Ovary (tissue), 9 donors: ENCODE data around the gene NUP133. TPM values are rescaled to one million over a fixed set of nuclear protein-coding genes. Genes with fewer than 3 reads are reported as not detected.

Experiments used
- DNase-seq, 5 donors: peaks; one replicate each; pipeline ENCODE4 v3.0.0-alpha.2; 2019 to 2020
- H3K27ac ChIP-seq, 2 donors: fragments of 200-600 bp; one replicate each; pipeline versions ENCODE4 v1.5.1 to v1.8.0; 2019 to 2022
- H3K27me3 ChIP-seq: fragments of 200-600 bp; one replicate; pipeline ENCODE4 v1.8.0; 2022
- H3K36me3 ChIP-seq: fragments of 200-600 bp; sonication (generic); one replicate; pipeline ENCODE4 v1.5.1; 2019
- H3K4me1 ChIP-seq: one replicate; pipeline ENCODE4 v1.8.1; 2013; ENCODE audit warnings: mild to moderate bottlenecking, moderate library complexity; ENCODE audit not compliant: insufficient read depth
- H3K4me3 ChIP-seq: fragments of 200-600 bp; sonication (generic); one replicate; pipeline ENCODE4 v1.5.1; 2017
- H3K9me3 ChIP-seq, 2 donors: fragments of 200-600 bp in 1 of 2; sonication (generic) in 1 of 2; one replicate each; pipeline versions ENCODE4 v1.5.1 to v1.8.1; 2013 to 2019; ENCODE audit warnings: mild to moderate bottlenecking in 1 of 2, moderate library complexity in 1 of 2
- EP300 ChIP-seq: sonication (generic); formaldehyde crosslinking; IDR thresholded peaks from one replicate; pipeline ENCODE4 v1.6.1; 2017; ENCODE audit warnings: antibody characterized with exemption
- POLR2A ChIP-seq: fragments of 450-650 bp; IDR thresholded peaks from one replicate; pipeline ENCODE4 v1.6.1; 2017; ENCODE audit warnings: antibody characterized with exemption, mild to moderate bottlenecking, moderate library complexity
- WGBS, 3 donors: extraction: QIAGEN DNeasy Blood & Tissue Kit in 1 of 3; methylation state at CpG; one replicate each; pipeline versions ENCODE4 v1.1.5 to v1.1.7; 2013 to 2017; 5-methylcytosine and 5-hydroxymethylcytosine counted together
- intact Hi-C, 4 donors: fragments of 100-400 bp; cut with DNase I; formaldehyde crosslinking; loops; one replicate each; pipeline versions ENCODE4 v1.11.0 to v1.15.1; 2022 to 2023
- polyA plus RNA-seq, 2 donors: library from polyadenylated mRNA; stranded (reverse); fragments of 200-250 nt in 1 of 2; fragments of 350-450 nt in 1 of 2; fragmentation: Illumina TruSeq in 1 of 2; extraction: RNeasy Lipid Tissue Mini Kit (QIAGEN cat#74804) in 1 of 2; gene quantifications; one replicate each; pipeline ENCODE4 v1.2.3, GENCODE V29; 2013 to 2014
- total RNA-seq, 7 donors: library from RNA; depleted of rRNA in 2 of 7; stranded (reverse); fragments of >200 nt in 2 of 7; fragmentation: NEBNext Ultra II Directional in 3 of 7; extraction: Animal tissue kit (Norgen Biotek cat#: 25700) in 3 of 7; gene quantifications; one replicate each; pipeline versions ENCODE4 v1.1.0 to v1.2.4, GENCODE V29; 2016 to 2023
- TF ChIP-seq, protein P1 (sequence below), 3 donors: fragments of 450-650 bp in 2 of 3; fragments of 200-600 bp in 1 of 3; IDR thresholded peaks; one replicate each; pipeline versions ENCODE4 v1.5.1 to v1.8.0; 2016 to 2022; ENCODE audit warnings: antibody characterized with exemption in 3 of 3, mild to moderate bottlenecking in 1 of 3
- donor health status: DM: no; HTN: no; CAD: no; lungs with moderate emphysema.
- donor health status: DM: no; HTN: no; CAD: no.
- donor health status: Bipolar disorder and iron deficiency.
- donor health status: DM: yes; HTN: yes; CAD: no.
- donor health status: DM: no; HTN: no; CAD: no.
- donor health status: DM: yes; HTN: yes; CAD: no.

The NUP133 gene
- total and polyA plus RNA-seq, 9 donors = 15.3 to 49.2 (median 40.6) TPM

DNA sequence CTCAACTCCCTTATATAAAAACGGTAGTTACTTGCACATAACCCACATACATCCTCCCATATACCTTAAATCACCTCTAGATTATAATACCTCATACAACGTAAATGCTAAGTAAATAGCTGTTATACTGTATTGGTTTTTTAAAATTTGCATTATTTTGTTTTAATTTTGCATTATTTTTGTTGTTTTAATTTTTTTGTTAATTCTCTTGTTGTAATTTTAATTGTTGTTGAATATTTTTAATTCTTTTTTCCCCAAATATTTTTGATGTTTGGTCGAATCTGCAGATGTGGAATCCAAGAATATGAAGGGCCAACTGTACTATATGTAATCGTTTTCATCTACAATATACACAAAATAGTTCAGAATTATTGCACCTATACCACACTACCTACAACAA is 50.7 kb downstream of the NUP133 start:
- Histone ChIP-seq H3K4me3 (no peak overlapping the region), H3K27ac (no peak overlapping the region), H3K27me3 (no peaks in the 10 kb centered on the region), H3K36me3 (no peaks in the 10 kb centered on the region), H3K4me1 (peaks cover 2% of the 10 kb centered on the region), H3K9me3 (no peaks in the 10 kb centered on the region)
- intact Hi-C loops = no loop called here
- DNase-seq = no peak
- TF ChIP-seq, protein P1, sequence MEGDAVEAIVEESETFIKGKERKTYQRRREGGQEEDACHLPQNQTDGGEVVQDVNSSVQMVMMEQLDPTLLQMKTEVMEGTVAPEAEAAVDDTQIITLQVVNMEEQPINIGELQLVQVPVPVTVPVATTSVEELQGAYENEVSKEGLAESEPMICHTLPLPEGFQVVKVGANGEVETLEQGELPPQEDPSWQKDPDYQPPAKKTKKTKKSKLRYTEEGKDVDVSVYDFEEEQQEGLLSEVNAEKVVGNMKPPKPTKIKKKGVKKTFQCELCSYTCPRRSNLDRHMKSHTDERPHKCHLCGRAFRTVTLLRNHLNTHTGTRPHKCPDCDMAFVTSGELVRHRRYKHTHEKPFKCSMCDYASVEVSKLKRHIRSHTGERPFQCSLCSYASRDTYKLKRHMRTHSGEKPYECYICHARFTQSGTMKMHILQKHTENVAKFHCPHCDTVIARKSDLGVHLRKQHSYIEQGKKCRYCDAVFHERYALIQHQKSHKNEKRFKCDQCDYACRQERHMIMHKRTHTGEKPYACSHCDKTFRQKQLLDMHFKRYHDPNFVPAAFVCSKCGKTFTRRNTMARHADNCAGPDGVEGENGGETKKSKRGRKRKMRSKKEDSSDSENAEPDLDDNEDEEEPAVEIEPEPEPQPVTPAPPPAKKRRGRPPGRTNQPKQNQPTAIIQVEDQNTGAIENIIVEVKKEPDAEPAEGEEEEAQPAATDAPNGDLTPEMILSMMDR (IDR thresholded peaks at IDR 0.05) = no peak
- TF ChIP-seq EP300 = no peak
- TF ChIP-seq POLR2A = no peak
- 68 to 76% (median 72%) methylated on average over 4 of the region's 4 CpGs for WGBS, 3 donors

DNA sequence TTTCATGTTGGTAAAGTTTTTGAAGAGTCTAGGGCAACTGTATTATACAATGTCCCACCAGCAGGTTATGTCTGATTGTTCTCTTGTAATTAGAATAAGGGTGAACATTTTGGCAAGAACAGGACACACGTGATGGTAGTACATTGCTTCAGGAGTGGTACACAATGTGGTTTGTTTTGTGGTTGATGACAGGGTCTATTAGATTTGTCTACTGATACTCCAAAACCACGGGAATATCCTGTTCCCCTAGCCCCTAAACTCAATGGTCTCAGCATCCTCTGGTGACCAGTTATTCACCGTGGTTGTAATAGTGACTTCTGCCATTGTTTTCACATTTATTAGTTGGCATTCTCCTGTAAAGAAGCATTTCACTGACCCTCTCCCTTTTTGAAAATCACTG is 52.1 kb downstream of the NUP133 start:
- TF ChIP-seq POLR2A (no peak), EP300 (no peak)
- TF ChIP-seq, protein P1 (IDR thresholded peaks at IDR 0.05) = no peak
- H3K9me3 ChIP-seq = no peaks in the 10 kb centered on the region
- no peak for DNase-seq
- intact Hi-C loops = no loop called here
- H3K27me3 ChIP-seq = no peaks in the 10 kb centered on the region
- H3K4me1 ChIP-seq = peaks cover 2% of the 10 kb centered on the region
- no peak overlapping the region for H3K4me3 ChIP-seq
- WGBS, 3 donors = 83 to 86% (median 85%) methylated on average over 3 of the region's 3 CpGs
- no peak overlapping the region for H3K27ac ChIP-seq
- H3K36me3 ChIP-seq = no peaks in the 10 kb centered on the region

DNA sequence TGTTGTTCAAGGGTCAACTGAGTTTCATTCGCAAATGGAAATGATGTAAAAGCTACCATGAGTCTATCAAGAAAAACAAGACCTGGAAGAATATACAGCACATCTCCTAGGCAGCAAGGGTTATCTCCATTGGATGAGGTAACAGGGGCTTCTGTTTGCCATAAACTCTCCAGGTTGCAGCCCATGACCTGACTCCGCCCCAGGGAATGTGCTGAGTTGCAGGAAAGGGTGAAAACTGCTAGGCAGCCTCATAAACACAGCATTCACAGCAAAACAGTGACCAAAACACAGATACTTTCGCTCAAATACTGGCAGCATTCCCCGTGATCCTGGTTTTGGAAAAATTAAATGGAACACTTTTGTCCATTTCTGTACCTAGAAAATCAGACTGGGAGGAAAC is 54.1 kb downstream of the NUP133 start:
- Histone ChIP-seq H3K4me3 (no peak overlapping the region), H3K9me3 (no peaks in the 10 kb centered on the region), H3K27ac (no peak overlapping the region), H3K36me3 (no peaks in the 10 kb centered on the region), H3K27me3 (no peaks in the 10 kb centered on the region), H3K4me1 (peaks cover 2% of the 10 kb centered on the region)
- TF ChIP-seq, protein P1 (IDR thresholded peaks at IDR 0.05) = no peak
- TF ChIP-seq POLR2A (no peak), EP300 (no peak)
- 30 to 49% (median 47%) methylated on average over 4 of the region's 4 CpGs for WGBS, 3 donors
- peak in 3 of 5 donors; percentile 40 to 72 (median 47) for DNase-seq
- intact Hi-C loops = loop anchor here in 1 of 4 donors (5.0 kb wide), 1 partner anchor 112 kb away; the partner anchor contains the start of gene CCSAP

DNA sequence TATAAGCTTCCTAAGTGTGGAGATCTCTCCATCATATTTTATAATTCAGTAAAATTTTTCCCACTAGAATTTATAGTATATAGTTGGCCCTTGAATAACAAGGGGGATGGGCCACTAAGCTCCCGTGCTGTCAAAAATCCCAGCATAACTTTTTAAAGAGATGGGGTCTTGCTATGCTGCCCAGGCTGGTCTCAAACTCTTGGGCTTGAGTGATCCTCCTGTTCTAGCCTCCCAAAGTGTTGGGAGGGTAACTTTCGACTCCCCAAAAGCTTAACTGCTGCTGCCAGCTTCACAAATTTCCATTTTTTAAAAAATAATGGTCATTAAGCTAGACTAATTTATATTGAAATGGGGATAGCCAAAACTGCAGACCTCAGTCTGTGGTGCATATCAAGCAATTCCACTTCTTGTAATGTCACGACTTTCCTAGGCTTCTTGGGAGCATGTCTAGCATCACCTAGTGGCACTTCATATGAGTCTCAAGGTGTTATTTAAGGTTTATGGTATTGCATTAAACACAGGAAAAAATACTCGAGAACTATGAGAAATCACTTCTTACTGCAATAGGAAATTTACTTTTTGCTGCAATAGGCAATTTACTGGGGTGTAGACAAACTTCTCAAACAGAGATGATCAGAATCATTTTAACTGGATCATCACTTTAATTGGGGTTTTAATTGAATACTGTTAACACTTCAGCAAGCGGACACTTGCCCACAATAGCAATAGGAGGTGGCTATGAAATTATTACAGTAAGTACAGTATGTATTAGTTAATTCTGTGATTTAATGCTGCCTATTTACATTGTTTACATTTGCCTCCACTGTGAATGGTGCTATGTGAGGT is 55.0 kb downstream of the NUP133 start:
- no peak overlapping the region for H3K27ac ChIP-seq
- H3K4me1 ChIP-seq = peaks cover 2% of the 10 kb centered on the region
- TF ChIP-seq, protein P1 (IDR thresholded peaks at IDR 0.05) = no peak
- no peak for TF ChIP-seq EP300
- TF ChIP-seq POLR2A = no peak
- no peaks in the 10 kb centered on the region for H3K36me3 ChIP-seq
- H3K4me3 ChIP-seq = no peak overlapping the region
- intact Hi-C loops = loop anchor here in 1 of 4 donors (5.0 kb wide), 1 partner anchor 111 kb away; the partner anchor contains the start of gene CCSAP
- no peaks in the 10 kb centered on the region for H3K27me3 ChIP-seq
- WGBS, 3 donors = 83 to 87% (median 83%) methylated on average over 5 of the region's 5 CpGs
- no peaks in the 10 kb centered on the region for H3K9me3 ChIP-seq
- no peak for DNase-seq
